ENCODE results near the gene CDC14A. TPM values are rescaled to one million over a fixed set of nuclear protein-coding genes. Genes with fewer than 3 reads are reported as not detected.
"Not testable (repeated sequence)": the region's sequence is repeated elsewhere in the genome, so short reads cannot be mapped to it uniquely, and the experiment has no call there.

CDC14A gene
- total and polyA plus RNA-seq, 8 donors, result 8.9 to 16.4 (median 14.2) TPM

GRCh38 chr1:100335436-100335835, 16.9 kb upstream of the CDC14A start:
- H3K4me3 ChIP-seq, result no peak overlapping the region
- H3K27me3 ChIP-seq, result no peaks in the 10 kb centered on the region
- H3K9me3 ChIP-seq, result no peaks in the 10 kb centered on the region
- no peak overlapping the region for H3K27ac ChIP-seq
- ATAC-seq (no peak), DNase-seq (no peak)
- H3K36me3 ChIP-seq, result no peaks in the 10 kb centered on the region
- no peak for TF ChIP-seq CTCF (IDR thresholded peaks at IDR 0.05)
- no peaks in the 10 kb centered on the region for H3K4me1 ChIP-seq
- intact Hi-C loops (cut with DNase I), result no loop called here

- H3K4me3 ChIP-seq; H3K4me1 ChIP-seq; H3K27ac ChIP-seq; H3K36me3 ChIP-seq; DNase-seq; ATAC-seq; intact Hi-C loops (cut with DNase I); H3K27me3 ChIP-seq; H3K9me3 ChIP-seq: not testable (repeated sequence)
Measured at GRCh38 chr1:100337878-100338277, 14.4 kb upstream of the CDC14A start.

GRCh38 chr1:100339735-100340134, 12.6 kb upstream of the CDC14A start:
- ATAC-seq; intact Hi-C loops (cut with DNase I); H3K27ac ChIP-seq; DNase-seq; H3K4me3 ChIP-seq; H3K9me3 ChIP-seq; H3K27me3 ChIP-seq; H3K36me3 ChIP-seq; H3K4me1 ChIP-seq: not testable (repeated sequence)

- ATAC-seq, result no peak
Measured at GRCh38 chr1:100340494-100340893, 11.8 kb upstream of the CDC14A start.

GRCh38 chr1:100342348-100342747, 10.0 kb upstream of the CDC14A start:
- H3K36me3 ChIP-seq, result no peaks in the 10 kb centered on the region
- DNase-seq, result no peak
- H3K27me3 ChIP-seq, result no peaks in the 10 kb centered on the region
- H3K4me3 ChIP-seq, result no peak overlapping the region
- intact Hi-C loops (cut with DNase I), result no loop called here
- TF ChIP-seq CTCF (IDR thresholded peaks at IDR 0.05), result no peak
- no peak for ATAC-seq
- no peaks in the 10 kb centered on the region for H3K9me3 ChIP-seq
- H3K4me1 ChIP-seq, result no peaks in the 10 kb centered on the region
- no peak overlapping the region for H3K27ac ChIP-seq

More at GRCh38 chr1:100340494-100340893, 11.8 kb upstream of the CDC14A start:
- Histone ChIP-seq H3K4me3 (no peak overlapping the region), H3K27ac (no peak overlapping the region), H3K36me3 (no peaks in the 10 kb centered on the region), H3K9me3 (no peaks in the 10 kb centered on the region), H3K4me1 (no peaks in the 10 kb centered on the region), H3K27me3 (no peaks in the 10 kb centered on the region)
- DNase-seq, result no peak
- TF ChIP-seq CTCF (IDR thresholded peaks at IDR 0.05), result no peak
- intact Hi-C loops (cut with DNase I), result no loop called here

- DNase-seq, result no peak
- H3K27ac ChIP-seq, result no peak overlapping the region
- TF ChIP-seq CTCF (IDR thresholded peaks at IDR 0.05), result no peak
- no peak overlapping the region for H3K4me3 ChIP-seq
- H3K36me3 ChIP-seq, result no peaks in the 10 kb centered on the region
- H3K4me1 ChIP-seq, result no peaks in the 10 kb centered on the region
- no peak for ATAC-seq
- H3K9me3 ChIP-seq, result no peaks in the 10 kb centered on the region
- H3K27me3 ChIP-seq, result no peaks in the 10 kb centered on the region
- intact Hi-C loops (cut with DNase I), result no loop called here
Measured at GRCh38 chr1:100343897-100344296, 8.4 kb upstream of the CDC14A start.

Measured in left lung (tissue), 10 donors.